ENCODE measurements around the gene GSG1L.

Gene GSG1L

DNA sequence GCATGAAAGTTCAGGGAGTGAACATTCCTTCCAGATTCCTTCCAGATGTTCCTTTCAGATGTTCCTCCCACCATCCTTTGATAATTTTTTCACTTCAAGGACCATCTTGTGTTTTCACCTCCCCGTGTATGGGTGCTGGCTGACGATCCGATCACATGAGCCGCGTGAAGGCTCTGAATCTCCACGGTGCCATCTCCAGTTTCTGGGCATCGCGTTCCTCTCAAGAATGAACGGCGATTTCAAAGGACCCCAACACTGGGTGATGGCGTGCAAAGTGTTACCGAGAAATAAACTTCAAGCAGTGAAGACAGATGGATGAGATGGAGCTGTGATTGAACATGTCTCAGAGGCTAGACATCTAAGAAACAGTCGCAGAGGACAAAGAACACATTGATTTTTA is 245.3 kb downstream of the GSG1L start:
- DNase-seq (ENCODE audit: low spot score) = no peak

DNA sequence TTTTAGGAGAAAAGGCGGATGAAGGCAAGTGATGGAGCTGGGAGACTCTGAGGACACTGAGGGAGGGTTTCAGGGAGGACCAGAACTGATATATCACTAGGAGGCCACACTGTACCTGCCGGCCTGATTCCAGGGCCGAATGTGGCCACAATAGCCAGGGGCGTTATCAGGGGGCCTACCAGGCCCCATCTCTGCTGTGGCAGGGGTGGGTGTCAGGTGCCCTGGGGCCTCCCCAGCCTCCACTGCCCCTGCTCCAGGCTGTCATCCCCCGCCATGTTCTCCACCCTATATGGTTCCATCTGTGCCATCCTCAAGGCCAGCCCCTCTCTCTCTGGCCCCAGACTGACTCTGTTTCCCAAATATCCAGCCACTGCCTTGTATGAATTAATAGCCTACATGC is 246.5 kb downstream of the GSG1L start:
- no peak for DNase-seq (ENCODE audit: low spot score)

DNA sequence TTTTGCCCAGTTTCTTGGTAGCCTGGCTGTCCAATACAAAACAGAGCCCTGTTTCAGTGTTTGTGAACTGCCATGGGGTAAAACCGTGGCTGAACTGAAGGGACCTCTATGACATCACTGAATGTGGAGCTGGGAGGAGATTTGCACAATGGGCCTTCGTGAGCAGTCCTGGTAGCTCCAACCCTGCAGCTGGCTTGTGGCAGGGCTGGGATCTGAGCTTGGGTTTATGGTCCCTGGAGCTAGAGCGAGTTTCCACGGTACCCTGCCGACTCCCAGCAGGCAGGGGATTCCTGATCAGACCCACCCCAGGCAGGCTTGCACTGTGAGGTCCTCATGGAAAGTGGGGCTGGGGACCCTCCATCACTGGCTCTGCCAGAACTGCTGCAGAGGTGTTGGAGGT is 247.0 kb downstream of the GSG1L start:
- DNase-seq (ENCODE audit: low spot score) = no peak

DNA sequence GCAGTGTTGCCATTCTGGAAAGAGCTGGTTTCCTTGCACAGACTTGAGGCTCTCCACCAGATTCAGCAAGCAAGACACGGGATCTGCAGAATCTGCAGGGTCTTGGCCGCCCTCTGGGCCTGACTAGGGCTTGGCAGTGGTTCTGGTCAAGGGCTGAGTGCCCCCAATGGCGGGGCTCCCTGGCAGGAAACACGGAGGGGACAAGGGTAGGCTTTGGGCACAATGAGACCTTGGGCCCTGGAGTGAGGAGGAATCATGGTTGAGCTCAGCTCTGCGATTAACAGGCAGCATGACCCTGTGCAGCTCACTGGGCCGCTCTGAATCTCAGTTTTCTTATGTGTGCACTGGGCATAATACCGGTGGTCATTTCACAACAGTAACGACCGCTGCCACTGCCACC is 249.9 kb downstream of the GSG1L start:
- no peak for DNase-seq (ENCODE audit: low spot score)

DNA sequence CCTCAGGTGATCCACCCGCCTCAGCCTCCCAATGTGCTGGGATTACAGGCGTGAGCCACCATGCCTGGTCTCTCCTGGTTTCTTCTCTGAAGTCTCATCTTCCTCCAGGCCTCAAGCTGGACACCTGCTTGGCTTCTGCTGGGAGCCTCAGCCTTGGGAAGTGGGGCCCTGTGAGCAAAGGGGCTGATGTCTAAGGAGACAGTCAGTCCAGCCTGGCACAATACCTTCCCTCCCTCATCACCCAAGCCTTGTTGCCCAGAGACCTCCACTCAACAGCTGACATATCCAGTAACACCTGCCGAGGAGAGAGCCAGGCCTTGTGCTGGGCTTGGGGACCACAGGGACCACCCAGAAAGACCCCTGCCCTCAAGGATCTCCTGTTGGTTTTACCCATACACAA is 251.6 kb downstream of the GSG1L start:
- no peak for DNase-seq (ENCODE audit: low spot score)

DNA sequence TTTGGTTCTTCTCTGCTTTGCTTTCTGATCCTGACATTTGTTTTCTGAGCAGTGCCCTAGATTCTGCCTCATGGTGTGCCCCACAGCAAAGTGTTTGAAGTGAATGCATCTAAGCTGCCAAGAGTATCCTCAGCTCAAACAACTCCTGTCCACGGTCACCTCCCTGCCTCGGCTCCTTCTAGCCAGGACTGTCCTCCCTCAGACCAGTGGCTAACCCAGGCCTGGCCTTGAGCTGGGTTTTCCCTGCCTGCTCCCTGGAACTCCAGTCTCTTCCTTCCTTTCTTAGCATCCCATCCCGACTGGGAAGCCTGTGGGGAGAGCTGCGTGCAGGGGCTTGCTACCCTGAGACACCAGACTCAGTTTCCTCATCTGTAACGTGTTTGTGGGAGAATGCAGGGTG is 256.5 kb downstream of the GSG1L start:
- DNase-seq (ENCODE audit: low spot score) = no peak

DNA sequence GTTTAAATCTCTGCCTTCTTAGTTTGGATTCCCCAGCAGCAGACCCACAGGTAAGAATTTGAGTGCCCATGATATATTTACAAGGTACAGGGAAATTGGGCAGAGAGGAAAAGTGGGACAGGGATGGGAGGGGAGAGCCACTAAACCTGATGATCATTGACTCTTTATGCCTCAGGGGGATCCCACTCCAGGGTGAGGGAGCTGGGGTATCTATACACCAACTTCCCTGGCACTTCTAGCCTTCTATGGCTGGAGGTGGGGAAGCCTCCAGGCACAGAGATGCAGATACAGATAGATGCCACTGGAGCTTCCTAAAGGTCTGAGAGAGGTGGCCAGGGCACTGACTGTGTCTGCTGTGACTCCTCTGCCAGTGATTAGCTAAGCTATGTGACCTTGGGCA is 257.1 kb downstream of the GSG1L start:
- no peak for DNase-seq (ENCODE audit: low spot score)

DNA sequence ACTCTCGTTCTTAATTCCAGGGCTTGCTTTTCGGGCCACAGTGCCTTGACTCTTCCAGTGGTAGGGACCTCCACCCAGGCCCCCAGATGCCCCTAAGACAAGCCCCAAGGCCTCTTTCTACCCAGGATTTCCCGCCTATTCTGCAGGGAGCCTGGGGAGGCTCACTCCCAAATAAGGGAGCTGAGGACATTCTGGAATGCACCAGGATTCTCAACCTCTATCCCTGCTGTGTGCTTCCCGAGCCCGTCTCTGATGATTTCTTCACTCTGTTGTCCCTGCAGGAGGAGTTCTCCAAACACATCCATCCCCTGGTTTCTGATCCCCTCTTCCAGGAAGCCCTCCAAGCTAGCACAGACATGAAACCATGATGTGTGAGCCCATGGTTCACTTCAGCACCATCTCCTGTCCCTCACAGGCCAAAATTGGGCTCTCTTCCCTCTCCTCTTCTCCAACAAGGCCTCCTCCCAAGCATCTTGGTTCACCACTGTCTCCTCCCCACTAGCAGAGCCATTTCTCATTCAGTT is 257.6 kb downstream of the GSG1L start:
- DNase-seq (ENCODE audit: low spot score) = no peak

DNA sequence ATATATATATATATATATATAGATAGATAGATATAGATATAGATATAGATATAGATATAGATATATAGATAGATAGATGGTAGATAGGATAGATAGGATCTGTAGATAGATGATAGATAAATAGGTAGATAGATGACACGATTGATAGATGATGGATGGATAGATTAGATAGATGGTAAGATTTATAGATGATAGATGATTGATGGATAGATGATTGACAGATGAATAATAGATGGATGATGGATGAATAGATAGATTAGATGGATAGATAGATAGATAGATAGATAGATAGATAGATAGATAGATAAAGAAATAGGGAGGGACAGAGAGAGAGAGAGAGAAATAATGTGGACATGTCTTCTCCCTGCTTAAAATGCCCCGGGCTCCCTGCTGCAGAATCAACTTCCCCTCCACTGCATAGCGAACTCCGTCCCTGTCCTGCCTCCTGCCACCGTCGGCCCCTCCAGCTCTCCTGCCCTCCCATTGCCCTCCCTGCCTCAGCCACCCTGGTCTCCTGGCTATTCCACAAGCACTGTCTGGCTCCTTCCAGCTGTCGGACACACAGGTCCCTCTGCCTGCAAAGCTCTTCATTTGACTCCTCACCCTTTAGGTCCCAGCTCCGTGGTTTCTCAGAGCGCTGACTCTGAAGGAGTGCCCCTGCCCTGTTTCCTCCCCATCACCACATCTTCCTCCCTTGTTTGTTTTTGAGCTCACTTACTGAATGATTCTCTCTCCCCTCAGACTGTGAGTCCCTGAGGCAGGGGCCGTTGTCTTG is 259.6 kb downstream of the GSG1L start:
- DNase-seq (ENCODE audit: low spot score) = no peak

DNA sequence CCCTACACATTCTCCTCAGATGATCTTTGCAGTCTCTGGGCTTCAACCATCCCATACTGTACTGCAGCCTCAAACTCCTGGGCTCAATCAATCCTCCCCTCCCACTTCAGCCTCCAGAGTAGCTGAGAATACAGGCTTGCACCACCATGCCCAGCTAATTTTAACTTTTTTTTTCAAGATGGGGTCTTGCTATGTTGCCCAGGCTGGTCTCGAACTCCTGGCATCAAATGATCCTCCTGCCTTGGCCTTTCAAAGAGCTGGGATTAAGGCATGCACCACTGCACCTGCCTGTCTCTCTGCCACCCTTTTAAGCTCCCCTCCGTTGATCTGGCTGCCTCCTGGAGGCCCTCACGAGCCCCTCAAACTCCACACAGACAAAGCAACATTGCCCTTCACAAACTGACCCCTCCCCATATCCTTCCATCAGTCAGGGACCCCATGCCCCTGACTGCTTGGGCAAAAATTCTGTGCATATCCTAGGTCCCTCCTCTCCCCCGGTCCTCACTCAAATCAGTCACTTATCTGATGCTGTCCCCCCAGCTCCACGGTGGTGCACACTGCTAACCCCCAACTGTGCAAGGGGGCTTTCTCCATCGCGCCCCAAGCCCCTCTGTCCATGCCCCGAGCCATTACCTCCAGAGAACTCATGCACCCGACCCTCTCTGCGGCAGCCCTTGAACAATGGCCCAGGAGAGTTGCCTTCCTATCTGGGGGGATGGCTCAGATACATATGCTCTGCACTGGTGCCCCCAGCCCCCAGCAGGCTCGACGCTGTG is 260.7 kb downstream of the GSG1L start:
- DNase-seq (ENCODE audit: low spot score) = no peak

DNA sequence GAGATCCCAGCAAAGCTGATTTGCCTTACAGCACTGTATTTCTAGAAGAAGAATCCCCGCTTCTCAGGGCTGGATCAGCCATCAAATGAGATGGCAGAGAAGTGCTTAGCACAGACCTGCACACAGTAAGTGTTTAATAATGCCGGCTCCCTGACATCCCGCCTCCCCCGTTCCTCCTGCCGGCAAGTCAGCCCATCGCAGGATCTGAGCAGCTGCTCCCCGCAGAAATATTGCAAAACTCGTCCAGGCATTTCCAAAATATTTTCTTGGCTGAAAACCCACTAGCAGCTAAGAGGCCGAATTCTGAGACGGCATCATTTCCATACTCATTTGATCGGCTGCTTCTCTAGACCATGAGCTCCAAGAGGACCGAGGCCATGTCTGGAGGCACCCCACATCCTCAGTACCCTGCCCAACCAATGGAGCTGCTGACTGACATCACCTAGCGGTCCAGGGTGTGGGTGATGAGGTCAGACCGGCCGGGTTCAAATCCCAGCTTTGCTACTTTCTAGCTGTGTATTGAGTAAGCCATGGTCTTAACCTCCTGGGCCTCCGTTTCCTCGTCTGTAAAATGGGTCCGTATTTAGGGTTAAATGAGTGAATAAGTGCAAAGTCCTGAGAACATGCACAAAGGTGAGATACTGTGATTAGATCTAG is 262.1 kb downstream of the GSG1L start:
- DNase-seq (ENCODE audit: low spot score) = no peak

DNA sequence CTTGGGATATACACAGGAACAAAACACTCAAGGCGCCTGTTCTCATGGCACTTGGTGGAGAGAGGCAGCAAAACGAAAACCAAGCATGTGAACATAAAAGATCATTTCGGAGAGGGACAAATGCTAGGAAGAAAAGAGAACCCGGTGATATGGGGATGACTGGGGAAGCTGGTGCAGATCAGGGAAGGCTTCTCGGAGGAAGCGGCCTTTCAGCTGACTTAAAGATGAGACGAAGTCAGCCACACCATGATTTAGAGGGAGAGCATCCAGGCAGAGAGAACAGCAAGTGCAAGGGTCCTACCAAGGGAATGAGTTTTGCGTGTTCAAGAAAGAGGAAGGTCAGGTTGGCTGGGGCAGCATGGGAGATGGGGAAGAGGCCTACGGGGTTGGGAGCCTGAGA is 262.7 kb downstream of the GSG1L start:
- no peak for DNase-seq (ENCODE audit: low spot score)

DNA sequence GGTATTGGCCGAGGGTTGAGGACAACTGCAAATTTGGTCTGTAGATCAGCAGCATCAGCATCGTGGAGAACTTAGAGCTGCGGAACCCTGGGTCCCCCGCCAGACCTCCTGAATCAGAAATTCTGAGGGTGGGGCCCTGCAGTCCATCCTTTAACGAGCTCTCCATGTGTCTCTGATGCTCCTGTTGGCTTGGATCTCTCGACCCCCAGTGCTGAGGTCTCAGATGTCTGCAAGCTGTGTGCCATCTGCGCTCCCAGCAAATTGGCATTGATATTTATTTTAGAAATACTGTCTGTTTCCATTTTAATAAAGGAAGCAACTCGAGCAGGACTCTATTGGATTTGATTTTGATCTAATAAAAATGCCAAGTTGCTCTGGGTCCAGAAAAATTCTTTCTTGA is 263.6 kb downstream of the GSG1L start:
- DNase-seq (ENCODE audit: low spot score) = no peak

DNA sequence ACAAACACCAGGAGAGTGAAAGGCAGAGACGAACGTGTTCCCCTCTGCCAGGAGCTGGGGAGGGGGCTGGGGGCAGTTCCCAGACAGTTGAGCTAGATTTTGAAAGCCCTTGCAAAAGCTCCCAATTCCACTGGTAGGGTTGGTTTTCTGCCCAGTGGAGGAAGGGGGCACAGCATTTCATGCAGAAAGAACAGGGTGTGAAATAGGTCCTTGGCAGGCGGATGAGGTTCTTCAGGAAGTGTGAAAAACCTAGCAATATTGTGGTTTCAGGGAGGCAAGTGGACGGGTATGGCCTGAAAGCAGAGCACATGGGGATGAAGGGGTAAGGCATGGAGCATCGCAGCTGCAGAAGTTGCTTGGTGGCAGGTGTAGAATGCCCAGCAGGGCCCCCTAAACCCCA is 265.3 kb downstream of the GSG1L start:
- no peak for DNase-seq (ENCODE audit: low spot score)

DNA sequence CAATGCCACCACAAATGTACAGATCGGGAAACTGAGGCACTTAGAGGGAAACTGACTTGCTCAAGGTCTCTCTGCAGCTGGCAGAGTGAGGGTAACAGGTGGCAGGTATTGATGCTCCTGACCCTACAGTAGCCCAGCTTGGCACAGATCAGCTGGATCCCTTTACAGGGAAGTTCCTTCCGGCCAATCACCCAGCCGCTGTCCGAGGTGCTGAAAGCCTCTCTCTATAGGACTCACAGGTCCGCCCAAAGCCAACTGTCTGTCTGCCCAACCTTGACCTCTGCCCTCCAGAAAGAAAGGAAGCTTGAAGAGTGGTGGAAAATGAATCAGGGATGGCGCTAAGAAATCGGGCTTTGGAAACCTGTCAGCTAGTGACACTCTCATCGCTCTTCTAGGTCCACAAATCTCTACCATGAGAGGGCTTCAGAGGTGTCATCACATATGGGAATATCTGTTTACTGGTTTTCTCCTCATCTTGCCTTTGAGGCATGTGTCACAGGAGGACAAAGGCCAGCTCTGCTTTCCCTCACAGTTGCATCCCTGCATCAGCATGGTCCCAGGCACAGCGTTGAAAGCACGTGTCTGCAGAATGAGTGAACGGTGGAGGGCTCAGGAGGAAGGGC is 267.4 kb downstream of the GSG1L start:
- DNase-seq (ENCODE audit: low spot score) = no peak

DNA sequence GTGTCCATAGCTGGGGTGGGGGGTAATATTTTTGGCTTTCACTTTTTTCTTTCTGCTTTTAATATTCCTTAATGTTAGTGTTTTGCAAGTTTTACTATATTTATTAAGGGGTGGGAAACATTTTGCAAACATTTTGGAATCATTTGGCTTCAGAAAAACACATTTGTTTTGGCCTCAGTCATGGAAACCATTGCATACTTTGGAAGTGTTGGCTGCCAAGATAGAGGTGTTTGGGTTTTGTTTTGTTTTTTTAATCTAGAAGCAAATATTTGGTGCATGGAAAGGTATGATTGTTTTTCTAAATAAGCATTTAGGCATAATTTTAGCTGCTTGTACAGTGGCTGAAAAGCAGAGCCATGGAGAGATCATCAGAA is 270.3 kb downstream of the GSG1L start:
- no peak for DNase-seq (ENCODE audit: low spot score)

DNA sequence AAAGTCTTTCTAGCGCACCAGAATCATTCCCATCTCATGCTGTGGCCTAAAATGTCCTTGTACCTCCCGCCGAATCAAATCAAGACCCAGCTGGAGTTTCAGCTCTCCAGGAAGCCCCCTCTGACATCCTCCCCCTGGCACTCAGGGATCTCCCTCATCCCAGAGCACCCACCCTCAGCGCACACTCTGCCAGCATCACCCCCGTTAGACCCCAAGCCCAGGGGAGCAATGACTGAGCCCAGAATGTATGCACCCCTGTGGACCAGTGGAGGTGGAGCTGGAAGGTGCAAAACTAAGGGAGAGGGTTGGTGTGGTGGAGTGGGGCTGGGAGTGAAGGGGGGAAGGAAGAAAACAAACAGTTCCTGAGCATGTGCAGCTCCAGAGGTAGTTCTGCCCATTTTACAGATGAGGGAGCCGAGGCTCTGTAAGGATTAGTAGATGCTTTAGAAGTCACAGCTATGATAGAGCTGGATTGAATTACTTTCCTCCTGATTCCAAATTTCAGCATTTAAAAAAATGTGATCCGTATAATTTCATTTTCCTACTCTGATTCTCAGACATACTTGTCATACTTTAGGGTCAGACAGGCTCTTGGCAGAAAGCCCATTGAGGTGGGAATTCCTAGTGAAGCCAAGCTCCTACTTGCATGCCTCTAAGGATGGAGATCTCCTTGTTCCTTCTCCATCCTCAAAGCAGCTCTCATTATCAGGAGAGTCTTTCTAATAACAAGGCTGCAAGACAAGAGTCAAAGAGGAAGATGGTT is 270.8 kb downstream of the GSG1L start:
- no peak for DNase-seq (ENCODE audit: low spot score)

DNA sequence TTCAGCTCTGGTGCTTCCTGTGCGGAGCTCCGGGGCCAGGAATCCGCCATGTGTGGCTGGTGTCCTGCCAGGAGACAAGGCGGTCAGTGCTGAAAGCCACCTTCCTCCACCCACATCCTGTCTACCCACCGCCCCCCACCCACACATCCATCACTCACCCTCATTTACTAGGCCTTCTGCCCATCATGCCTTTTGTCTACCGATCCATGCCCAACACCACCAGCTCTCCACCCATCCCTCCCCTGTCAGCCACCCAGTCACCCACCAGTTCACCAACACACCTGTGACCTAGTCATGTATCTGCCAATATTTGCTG is 272.2 kb downstream of the GSG1L start:
- DNase-seq (ENCODE audit: low spot score) = no peak

DNA sequence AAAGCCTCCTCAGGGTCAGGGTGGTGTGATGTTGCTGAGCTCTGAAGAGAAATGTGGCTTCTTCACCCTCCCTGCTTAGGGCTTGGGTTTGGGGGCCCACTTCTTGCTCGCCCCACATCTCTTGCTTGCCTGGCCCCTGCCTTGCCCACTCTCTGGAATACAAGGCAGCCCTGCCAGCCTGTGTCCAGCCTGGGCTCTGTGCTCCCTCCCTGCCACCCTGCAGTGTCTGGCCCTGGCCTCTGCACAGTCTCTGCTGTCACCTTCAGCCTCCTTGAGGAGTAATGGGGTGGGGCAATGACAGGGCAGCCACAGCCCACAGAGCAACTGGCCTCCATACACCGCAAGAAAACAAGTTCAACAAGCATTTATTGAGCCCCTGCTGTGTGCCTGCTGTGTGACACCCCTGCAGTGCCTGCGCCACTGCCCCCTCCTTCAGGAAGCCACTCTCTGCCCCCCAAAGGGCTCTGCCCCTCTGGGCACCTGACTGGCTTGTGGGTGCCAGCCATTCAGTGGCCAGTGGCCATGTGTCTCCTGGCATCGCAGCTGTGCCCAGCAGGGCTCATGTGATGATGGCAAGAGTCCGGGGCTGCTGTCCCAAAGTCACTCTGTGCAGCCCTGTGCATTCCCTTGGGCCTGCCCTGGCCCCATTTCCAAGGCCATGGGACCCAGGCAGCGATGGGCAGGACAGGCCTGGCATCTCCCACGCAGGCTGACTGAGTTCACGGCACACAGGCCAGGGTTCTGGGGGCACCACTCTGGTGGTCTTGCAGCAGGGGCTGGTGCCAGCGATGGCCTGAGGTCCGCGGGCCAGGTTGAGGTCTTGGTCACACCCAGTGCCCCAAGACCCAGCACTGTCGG is 272.7 kb downstream of the GSG1L start:
- no peak for DNase-seq (ENCODE audit: low spot score)

DNA sequence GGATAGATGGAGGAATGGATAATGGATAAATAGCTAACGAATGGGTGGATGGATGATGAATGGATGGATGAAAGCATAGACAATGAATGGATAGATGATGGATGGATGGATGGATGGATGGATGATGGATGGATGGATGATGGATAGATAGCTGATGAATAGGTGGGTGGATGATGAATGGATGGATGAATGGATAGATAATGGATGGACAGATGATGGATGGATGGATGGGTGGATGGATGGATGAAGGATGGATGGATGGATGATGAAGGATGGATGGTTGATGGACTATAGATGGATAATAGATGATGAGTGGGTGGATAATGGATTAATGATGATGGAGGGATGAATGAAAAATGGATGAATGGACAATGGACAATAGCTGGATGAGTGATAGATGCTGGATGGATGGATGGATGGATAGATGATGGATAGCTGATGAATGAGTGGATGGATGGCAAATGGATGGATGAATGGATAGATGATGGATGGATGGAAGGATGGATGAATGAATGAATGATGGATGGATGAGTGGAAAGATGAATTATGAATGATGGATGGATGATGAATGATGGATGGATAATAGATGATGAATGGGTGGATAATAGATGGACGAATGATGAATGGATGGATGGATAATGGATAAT is 273.8 kb downstream of the GSG1L start:
- DNase-seq (ENCODE audit: low spot score) = no peak

DNA sequence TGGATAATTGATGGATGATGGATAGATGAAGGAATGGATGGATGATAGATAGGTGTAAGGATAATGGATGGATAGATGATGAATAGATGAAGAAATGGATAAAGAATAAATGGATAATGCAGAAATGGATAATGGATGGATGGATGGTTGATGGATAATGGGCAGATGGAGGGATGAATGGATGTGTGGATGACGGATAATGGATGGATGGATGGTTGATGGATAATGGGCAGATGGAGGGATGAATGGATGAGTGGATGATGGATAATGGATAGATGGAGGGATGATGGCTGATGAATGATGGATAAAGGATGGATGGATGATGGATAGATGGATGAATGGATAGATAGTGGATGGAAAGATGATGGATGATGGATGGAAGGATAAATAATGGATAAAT is 274.4 kb downstream of the GSG1L start:
- DNase-seq (ENCODE audit: low spot score) = no peak
